ENCODE data around the gene DUSP5.

- TF ChIP-seq CTCF (IDR thresholded peaks at IDR 0.05) (no peak), POLR2A (IDR thresholded peaks at IDR 0.05) (no peak), EP300 (IDR thresholded peaks at IDR 0.05) (no peak)
These were observed 10.9 kb upstream of the DUSP5 start for GRCh38 chr10:110486680-110487410.
